Osteocyte (in vitro differentiated cells): Measurements from ENCODE around the gene ALDH3B2. TPM values are rescaled to one million over a fixed set of nuclear protein-coding genes. Genes with fewer than 3 reads are reported as not detected.

ENCODE experiments used
- DNase-seq: peaks from one replicate; pipeline ENCODE4 v3.0.0; 2021; ENCODE audit warnings: mixed read lengths; ENCODE audit not compliant: unreplicated experiment; ENCODE audit errors: extremely low spot score
- H3K27ac Mint-ChIP-seq: one replicate; pipeline ENCODE4 v1.8.0; 2021; ENCODE audit warnings: mild to moderate bottlenecking, mixed read lengths; ENCODE audit not compliant: unreplicated experiment
- H3K27me3 Mint-ChIP-seq: one replicate; pipeline ENCODE4 v1.8.0; 2021; ENCODE audit warnings: mixed read lengths; ENCODE audit not compliant: unreplicated experiment
- H3K36me3 Mint-ChIP-seq: one replicate; pipeline ENCODE4 v1.8.0; 2021; ENCODE audit warnings: mixed read lengths; ENCODE audit not compliant: unreplicated experiment
- H3K4me1 Mint-ChIP-seq: one replicate; pipeline ENCODE4 v1.8.0; 2021; ENCODE audit warnings: mixed read lengths; ENCODE audit not compliant: unreplicated experiment
- H3K4me3 Mint-ChIP-seq: one replicate; pipeline ENCODE4 v1.8.0; 2021; ENCODE audit warnings: mild to moderate bottlenecking, moderate library complexity, mixed read lengths; ENCODE audit not compliant: unreplicated experiment
- H3K9me3 Mint-ChIP-seq: one replicate; pipeline ENCODE4 v1.8.0; 2021; ENCODE audit warnings: mixed read lengths; ENCODE audit not compliant: unreplicated experiment
- CTCF ChIP-seq: fragments of 200-600 bp; sonication (generic); IDR thresholded peaks from 2 replicates; pipeline ENCODE4 v1.5.0; 2021; ENCODE audit warnings: antibody characterized with exemption, mild to moderate bottlenecking, moderate library complexity
- total RNA-seq: library from RNA; stranded (reverse); gene quantifications from 2 replicates; pipeline ENCODE4 v1.2.1, GENCODE V29; 2021

ALDH3B2 gene
- total RNA-seq, 1 donor from 2014 or later, result not detected

DNA sequence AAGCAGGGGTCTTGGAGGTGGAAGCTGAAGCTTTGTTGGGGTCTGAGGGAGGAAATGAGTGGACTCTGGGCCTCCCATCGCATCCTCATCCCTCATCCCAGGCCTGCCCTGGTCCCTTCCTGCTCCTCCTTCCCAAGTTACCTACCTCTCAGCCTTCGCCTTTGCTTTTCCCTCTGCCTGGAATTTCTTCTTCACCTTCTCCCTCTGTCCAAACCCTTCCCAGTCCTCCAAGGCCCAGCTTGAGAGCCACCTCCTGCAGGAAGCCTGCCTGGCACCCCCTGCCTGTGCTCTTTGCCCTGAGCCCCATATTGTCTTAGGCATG is 42.6 kb downstream of the ALDH3B2 start:
- H3K27ac Mint-ChIP-seq, result no peak overlapping the region
- H3K4me3 Mint-ChIP-seq, result no peak overlapping the region
- no peaks in the 10 kb centered on the region for H3K9me3 Mint-ChIP-seq
- no peaks in the 10 kb centered on the region for H3K36me3 Mint-ChIP-seq
- H3K27me3 Mint-ChIP-seq, result no peaks in the 10 kb centered on the region
- no peak for DNase-seq
- peaks cover 6% of the 10 kb centered on the region for H3K4me1 Mint-ChIP-seq
- TF ChIP-seq CTCF, result no peak

- H3K4me1 Mint-ChIP-seq, result peaks cover 6% of the 10 kb centered on the region
- no peaks in the 10 kb centered on the region for H3K36me3 Mint-ChIP-seq
- no peak overlapping the region for H3K27ac Mint-ChIP-seq
- peak overlapping the region; percentile 76 for H3K4me3 Mint-ChIP-seq
- H3K27me3 Mint-ChIP-seq, result no peaks in the 10 kb centered on the region
- TF ChIP-seq CTCF, result no peak
- no peak for DNase-seq
- H3K9me3 Mint-ChIP-seq, result no peaks in the 10 kb centered on the region
Measured at GRCh38 chr11:67631411-67631810, 43.0 kb downstream of the ALDH3B2 start.

GRCh38 chr11:67630943-67631331 is 43.5 kb downstream of the ALDH3B2 start:
- Mint-ChIP-seq H3K27ac (peak overlapping the region; percentile 78), H3K27me3 (no peaks in the 10 kb centered on the region), H3K9me3 (no peaks in the 10 kb centered on the region), H3K4me3 (peak overlapping the region; percentile 76), H3K4me1 (peaks cover 6% of the 10 kb centered on the region), H3K36me3 (no peaks in the 10 kb centered on the region)
- no peak for TF ChIP-seq CTCF
- DNase-seq, result no peak

DNA sequence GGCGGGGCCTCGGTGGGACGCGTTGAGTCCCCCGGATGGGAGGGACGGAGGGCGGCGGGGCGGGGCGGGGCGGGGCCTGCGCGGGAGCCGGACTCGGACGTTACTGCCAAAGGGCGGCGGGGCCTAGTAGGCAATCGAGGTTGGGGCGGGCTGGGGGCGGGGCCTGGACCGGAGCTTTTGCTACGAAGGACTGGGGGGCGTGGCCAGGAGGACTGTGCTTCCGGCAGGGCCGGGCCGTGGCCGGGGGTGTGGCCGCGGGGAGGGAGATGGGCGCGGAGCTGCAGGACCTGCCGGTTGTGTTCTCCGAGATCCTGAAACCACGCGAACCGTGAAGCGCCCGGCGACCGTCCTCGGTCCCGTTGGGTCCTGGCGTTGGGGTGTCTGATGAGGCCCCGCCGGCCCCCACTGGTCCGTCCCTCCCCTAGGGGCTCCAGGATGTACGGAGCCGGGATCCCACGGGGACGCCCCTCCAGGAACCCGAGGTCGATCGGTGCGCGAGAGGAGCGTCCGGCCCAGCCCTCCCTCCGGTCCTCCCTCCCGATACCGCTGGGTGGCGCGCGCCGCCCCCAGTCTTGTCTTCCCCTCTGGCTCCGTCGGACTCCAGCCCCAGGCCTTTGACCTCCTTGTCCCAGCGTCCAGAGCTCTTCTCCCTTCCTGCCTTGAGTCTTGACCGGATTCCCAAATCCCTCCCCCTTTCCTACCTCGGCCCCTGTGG is 44.0 kb downstream of the ALDH3B2 start:
- peak; percentile 78 for TF ChIP-seq CTCF
- H3K27me3 Mint-ChIP-seq, result no peaks in the 10 kb centered on the region
- no peaks in the 10 kb centered on the region for H3K9me3 Mint-ChIP-seq
- H3K4me1 Mint-ChIP-seq, result peaks cover 6% of the 10 kb centered on the region
- DNase-seq, result peak; percentile 99
- H3K27ac Mint-ChIP-seq, result peak overlapping the region; percentile 78
- H3K4me3 Mint-ChIP-seq, result peak overlapping the region; percentile 76
- H3K36me3 Mint-ChIP-seq, result no peaks in the 10 kb centered on the region

- peak; percentile 95 for TF ChIP-seq CTCF
- peak; percentile 94 for DNase-seq
- peak within 1 kb of the TSS; percentile 78 for H3K27ac Mint-ChIP-seq
Measured at GRCh38 chr11:67629386-67630227, 44.8 kb downstream of the ALDH3B2 start, which contains the start of gene NUDT8. Gene NUDT8, minus strand, starts transcription at chr11:67629937. Its CDS starts 26 bp downstream, at chr11:67629911.

More at GRCh38 chr11:67629386-67630227, 44.8 kb downstream of the ALDH3B2 start, which contains the start of gene NUDT8:
- Mint-ChIP-seq H3K27me3 (no peaks in the 10 kb centered on the region), H3K4me1 (peaks cover 6% of the 10 kb centered on the region), H3K9me3 (no peaks in the 10 kb centered on the region), H3K4me3 (peak within 1 kb of the TSS; percentile 76), H3K36me3 (no peaks in the 10 kb centered on the region)
